Ishikawa (cell line): ENCODE results near the gene RASL10B.

Experiments used
- CEBPB ChIP-seq: IDR thresholded peaks from 2 replicates; pipeline ENCODE4 v1.6.1; 2012
- CREB1 ChIP-seq: IDR thresholded peaks from 2 replicates; pipeline ENCODE4 v1.6.1; 2012; ENCODE audit warnings: low read depth
- EGR1 ChIP-seq: IDR thresholded peaks from 2 replicates; pipeline ENCODE4 v1.6.1; 2012
- EP300 ChIP-seq: IDR thresholded peaks from 2 replicates; pipeline ENCODE4 v1.6.1; 2012; ENCODE audit warnings: borderline replicate concordance
- FOXM1 ChIP-seq: IDR thresholded peaks from 2 replicates; pipeline ENCODE4 v1.6.1; 2012; ENCODE audit warnings: low read depth, borderline replicate concordance
- MAX ChIP-seq: IDR thresholded peaks from 2 replicates; pipeline ENCODE4 v1.6.1; 2012
- NFIC ChIP-seq: IDR thresholded peaks from 2 replicates; pipeline ENCODE4 v1.6.1; 2012
- RAD21 ChIP-seq: IDR thresholded peaks from 2 replicates; pipeline ENCODE4 v1.6.1; 2012; ENCODE audit warnings: low read depth
- REST ChIP-seq: IDR thresholded peaks from 2 replicates; pipeline ENCODE4 v1.6.1; 2012; ENCODE audit warnings: low read depth, mild to moderate bottlenecking
- TAF1 ChIP-seq: IDR thresholded peaks from 2 replicates; pipeline ENCODE4 v1.6.1; 2012; ENCODE audit warnings: low read depth, mild to moderate bottlenecking
- TCF12 ChIP-seq: IDR thresholded peaks from 2 replicates; pipeline ENCODE4 v1.6.1; 2012; ENCODE audit warnings: low read depth
- TEAD4 ChIP-seq: IDR thresholded peaks from 2 replicates; pipeline ENCODE4 v1.6.1; 2012
- USF1 ChIP-seq: IDR thresholded peaks from 2 replicates; pipeline ENCODE4 v1.6.1; 2012
- YY1 ChIP-seq: IDR thresholded peaks from 2 replicates; pipeline ENCODE4 v1.6.1; 2012; ENCODE audit warnings: low read depth
- ZBTB7A ChIP-seq: IDR thresholded peaks from 2 replicates; pipeline ENCODE4 v1.6.1; 2012; ENCODE audit warnings: low read depth

Gene RASL10B

GRCh38 chr17:35775583-35775982, 44.1 kb downstream of the RASL10B start:
- TF ChIP-seq NFIC, result no peak
- TF ChIP-seq REST, result no peak
- TF ChIP-seq TCF12, result no peak
- TF ChIP-seq USF1, result no peak
- TF ChIP-seq FOXM1, result no peak
- TF ChIP-seq MAX, result no peak
- TF ChIP-seq RAD21, result no peak
- TF ChIP-seq CEBPB, result no peak
- no peak for TF ChIP-seq CREB1
- no peak for TF ChIP-seq YY1
- no peak for TF ChIP-seq EGR1
- no peak for TF ChIP-seq TAF1

DNA sequence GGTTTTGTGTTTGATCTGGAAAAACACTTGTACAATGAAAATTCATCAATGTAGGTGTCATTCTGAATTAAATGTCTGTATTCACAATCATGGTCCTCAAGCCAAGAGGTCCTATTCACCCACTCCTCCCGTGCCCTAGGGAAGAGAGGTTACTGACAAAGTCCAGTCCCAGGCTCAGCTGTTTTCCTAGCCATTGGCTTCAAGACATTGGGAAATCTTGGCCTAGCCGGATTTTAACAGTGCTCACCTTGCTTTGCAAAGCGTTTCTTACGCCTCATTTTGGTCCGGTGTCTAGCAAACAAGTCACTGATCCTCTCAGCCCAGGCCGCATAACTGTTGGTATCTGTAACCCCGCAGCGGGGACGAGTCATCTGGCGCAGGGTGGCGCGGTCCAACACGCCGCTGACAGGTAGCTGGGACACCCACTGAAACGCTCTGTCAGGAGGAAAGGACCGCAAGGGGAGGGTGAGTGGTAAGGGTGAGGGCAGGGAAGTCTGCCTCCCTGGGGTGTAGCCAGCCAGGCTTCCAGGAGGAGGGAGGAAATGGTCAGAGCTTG, 47.3 kb downstream of the RASL10B start:
- TF ChIP-seq TAF1 (no peak), MAX (no peak), REST (no peak), EGR1 (no peak), TCF12 (no peak), YY1 (no peak), EP300 (no peak), RAD21 (no peak), ZBTB7A (no peak), CREB1 (no peak), NFIC (no peak), FOXM1 (no peak), USF1 (no peak), CEBPB (no peak)

DNA sequence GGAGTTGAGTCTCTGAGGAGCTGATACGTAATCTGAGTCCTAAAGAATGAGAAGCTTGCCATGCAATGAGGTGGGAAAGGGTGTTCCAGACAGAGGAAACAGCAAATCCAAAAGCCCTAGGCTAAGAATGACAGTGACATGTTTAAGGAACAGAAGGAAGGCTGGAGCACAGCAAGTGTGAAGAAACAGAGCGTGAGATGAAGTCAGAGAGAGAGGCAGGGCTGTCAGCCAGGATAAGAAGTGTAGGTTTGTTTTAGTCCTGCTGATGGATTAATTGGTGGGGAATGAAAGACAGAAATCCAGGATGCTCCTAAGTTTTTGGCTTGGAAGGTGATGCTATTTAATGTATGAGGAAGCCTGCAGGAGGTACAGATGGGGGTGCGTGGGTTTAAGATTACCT, 49.5 kb downstream of the RASL10B start:
- TF ChIP-seq YY1, result no peak
- no peak for TF ChIP-seq TEAD4
- TF ChIP-seq MAX, result no peak
- no peak for TF ChIP-seq TCF12

DNA sequence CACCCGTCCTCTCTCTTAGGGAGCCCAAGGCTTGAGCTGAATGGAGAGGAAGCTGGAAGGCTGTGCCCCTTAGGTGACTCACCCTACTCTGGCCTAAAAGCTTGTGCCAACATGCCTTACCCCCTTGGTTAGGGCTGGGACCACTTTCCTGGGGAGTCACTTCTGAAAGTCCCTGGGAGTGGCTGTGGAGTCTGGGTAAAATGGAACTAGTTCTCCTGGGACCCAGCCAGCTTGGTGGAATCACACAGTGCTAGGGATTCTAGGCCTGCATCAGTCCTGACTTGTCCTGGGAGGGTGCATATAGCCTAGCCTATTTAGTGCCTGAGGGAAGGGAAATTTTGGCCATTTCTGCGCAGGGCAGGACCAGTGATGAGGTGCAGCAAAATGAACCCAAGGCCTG, 53.5 kb downstream of the RASL10B start:
- TF ChIP-seq ZBTB7A, result no peak
- TF ChIP-seq CEBPB, result no peak
- TF ChIP-seq USF1, result no peak
- no peak for TF ChIP-seq RAD21
- no peak for TF ChIP-seq FOXM1
- no peak for TF ChIP-seq YY1
- TF ChIP-seq REST, result no peak
- TF ChIP-seq EP300, result no peak
- no peak for TF ChIP-seq MAX
- no peak for TF ChIP-seq TEAD4
- no peak for TF ChIP-seq TCF12
- TF ChIP-seq TAF1, result no peak
- TF ChIP-seq EGR1, result no peak
- TF ChIP-seq CREB1, result no peak
- no peak for TF ChIP-seq NFIC
